Left hindlimb (tissue), 1 donor: Measurements from ENCODE around the gene SMAD3.

ENCODE experiments used
- DNase-seq: peaks from one replicate; pipeline ENCODE4 v3.0.0-alpha.2; 2018

Gene SMAD3

DNA sequence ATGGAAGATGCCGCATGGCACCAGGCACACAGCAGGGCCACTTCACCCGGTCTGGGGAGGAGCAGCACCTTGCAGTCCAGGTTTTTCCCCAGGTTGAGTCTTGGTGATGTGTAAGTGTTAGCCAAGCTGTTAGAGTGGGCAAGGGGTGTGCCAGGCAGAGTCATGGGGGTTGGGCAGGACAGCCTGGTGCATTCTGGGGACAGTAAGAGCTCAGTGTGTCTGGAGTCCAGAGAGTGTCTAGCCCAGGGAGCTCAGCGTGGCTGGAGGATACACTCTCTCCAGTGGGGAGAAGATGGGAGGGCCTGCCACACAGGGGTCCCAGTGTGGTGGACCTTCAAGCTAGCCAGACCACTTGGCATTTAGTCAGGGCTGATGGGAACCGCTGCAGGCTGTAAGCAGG lies 101.7 kb downstream of the SMAD3 start:
- peak; percentile 30 for DNase-seq

DNA sequence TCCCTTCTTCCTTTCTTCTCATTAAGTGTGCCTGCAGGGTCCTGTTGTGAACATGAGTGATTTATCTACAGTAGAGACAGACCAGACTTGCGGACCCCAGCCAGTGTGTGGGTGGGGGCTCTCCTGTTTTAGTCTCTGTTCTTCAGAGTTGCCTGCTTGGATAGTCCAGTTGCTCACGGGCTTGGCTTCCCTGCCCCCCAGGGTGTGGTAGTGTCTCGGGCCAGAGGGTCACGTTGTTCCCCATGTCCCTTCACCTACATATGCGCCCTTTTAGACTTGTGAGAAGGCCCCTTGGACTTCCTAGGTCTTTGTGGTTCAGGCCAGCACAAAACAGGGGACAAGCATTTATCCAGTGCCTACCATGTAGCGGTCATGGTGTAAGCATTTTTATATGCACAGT lies 103.3 kb downstream of the SMAD3 start:
- no peak for DNase-seq

DNA sequence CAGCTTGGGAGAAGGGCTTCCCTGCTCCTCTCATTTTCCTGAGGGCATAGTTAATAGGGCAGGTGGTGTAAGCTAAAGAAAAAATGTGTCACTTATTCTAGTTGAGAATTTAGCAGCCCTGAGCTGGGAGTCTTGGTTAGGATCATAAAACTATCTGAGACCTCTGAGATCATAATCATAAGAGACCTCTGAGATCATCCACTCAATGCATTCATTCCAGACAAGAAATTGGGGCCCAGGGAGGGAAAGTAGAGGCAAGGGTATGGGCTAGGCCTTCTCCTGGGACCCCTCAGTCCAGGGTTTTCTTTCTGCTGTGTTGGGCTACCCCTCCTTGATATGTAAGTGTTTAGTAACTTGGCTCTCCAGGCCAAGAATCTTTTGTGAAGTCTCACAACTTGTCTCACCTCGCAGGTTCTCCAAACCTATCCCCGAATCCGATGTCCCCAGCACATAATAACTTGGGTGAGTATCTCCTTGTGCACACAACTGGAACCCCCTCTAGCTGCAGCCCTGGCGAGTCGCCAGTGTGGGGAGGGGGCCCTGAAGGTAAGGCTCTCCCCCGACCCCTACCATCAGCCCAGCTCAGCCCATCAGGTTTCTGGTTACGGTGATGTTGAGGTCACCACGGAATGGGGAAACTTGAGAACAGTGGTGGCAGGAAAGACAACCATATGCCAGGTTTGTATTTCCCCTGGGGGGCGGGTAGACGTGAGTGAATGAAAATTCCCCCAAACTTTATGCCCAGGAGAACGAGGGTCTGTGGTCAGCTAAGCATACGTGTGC lies 104.9 kb downstream of the SMAD3 start:
- peak; percentile 31 for DNase-seq

DNA sequence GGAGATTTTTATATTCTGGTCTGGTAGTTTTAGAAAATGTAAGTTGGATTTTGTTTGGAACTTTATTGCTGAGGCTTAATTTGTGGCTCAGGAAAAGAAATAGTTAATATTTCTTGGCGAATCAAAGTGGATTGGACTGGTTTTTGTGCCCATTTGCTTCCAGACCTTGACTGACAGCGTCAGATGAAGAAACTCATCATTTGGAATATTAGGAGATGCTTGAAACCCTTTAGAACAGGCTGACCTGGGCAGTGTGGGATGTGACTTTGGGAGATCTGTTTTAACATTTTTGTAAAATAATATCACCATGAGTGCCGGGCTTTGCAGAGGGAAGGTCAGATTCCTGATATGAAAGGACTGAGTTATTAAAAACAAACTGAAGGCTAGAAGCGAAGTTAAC lies 106.1 kb downstream of the SMAD3 start:
- DNase-seq, result no peak

DNA sequence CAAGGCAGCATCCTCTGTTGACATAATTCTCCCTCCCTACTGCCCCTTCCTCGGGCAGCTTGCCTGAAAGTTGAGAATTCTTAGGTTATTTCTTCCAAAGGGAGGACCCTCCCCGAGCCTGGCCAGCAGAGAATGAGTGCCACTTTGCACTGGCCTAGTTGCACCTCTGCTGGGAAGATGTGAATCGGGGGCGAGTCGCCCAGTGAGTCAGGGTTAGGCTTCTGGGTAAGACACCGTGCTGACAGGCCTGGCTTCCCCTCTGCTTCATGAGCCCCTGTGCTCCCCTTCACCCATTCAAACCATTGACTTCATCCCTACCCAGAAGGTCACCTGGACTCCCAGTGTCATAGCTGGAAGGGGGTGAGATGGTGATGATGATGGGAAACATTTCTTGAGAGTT lies 106.8 kb downstream of the SMAD3 start:
- no peak for DNase-seq

DNA sequence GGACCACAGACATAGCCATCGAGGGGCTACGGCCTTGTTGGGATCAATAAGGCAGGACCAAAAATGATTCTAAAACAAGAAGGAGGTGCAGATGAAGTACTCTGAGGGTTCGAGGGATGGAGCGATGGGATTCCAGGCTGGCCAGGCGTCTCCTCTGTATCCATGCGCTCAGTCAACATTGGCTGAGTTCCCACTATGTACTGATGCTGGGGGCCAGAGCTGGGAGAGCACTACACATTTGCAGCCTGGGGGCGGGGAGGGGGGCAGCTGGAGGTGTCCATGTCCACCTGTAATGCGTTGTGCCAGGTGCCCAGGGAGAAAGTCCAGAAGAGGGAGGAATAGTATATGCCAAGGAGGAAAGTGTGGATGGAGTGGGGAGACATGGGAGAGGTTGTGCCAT lies 107.6 kb downstream of the SMAD3 start:
- no peak for DNase-seq

DNA sequence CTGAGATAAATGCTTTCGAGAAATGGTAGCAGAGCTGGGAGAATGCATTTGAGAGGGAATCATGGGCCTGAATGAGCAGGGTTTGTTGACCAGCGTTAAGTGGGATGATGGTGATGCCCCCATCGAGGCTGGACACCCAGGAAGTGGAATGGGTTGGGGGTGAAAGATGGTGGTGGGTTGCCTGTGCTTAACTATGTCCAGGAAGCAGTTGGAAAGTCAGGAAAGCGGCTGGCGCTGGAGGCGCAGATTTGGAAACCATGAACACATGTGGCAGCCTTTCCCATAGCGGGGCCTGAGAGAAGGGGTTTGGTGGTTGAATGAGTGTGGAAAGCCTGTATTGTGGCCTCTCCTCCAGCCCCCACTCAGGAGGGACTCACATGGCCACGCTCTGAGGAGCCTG lies 108.4 kb downstream of the SMAD3 start:
- no peak for DNase-seq

DNA sequence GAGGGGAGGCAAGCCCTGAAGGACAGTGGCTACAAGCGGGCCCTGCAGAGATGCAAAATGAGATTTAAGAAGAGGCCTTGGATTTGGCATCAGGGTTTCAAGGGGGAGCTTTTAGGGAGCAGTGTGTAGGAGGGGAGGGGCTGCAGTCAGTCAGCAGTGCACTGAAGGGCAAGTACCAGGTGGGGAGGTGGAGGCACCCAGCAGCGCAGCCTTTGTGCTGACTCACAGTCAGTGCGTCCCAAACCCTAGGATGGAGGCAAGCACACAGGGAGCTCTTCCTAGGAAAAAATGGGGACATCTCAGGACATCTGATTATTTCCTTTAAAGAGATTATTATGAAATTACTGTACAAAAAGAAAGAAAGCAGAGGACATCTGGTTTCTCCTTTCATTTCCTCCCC lies 109.0 kb downstream of the SMAD3 start:
- DNase-seq, result peak; percentile 24

DNA sequence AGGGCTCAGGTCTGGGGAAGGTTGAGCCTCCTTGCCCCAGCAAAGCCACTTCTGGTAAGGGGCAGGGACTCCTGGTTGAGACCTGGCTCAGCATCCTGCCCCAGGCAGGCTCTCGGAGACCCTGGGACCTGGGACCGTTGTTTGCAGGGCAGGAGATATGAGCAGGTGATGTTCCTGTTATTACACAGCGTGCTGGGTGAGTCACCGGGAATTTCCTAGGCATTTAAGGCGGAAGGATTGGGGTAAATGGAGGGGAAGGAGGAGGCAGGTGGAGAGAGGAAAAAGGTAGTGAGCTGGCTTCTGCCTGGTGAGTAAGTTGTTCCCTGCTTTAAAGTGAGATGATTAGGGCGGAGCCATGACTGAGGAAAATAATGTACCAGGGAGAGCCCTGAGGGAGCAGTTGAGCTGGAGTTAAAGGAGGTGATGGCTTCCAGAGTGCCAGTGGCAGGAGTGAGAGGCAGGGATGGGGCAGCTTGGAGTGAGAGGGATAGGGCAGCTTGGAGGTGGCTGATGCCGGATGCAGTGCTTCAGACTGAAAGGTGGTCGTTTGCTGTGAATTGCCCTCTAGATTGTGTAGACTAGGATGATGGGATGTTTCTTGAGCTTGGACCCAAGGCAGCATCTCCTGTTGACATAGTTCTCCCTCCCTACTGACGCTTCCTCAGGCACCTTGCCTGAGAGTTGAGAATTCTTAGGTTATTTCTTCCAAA lies 109.6 kb downstream of the SMAD3 start:
- peak; percentile 26 for DNase-seq

DNA sequence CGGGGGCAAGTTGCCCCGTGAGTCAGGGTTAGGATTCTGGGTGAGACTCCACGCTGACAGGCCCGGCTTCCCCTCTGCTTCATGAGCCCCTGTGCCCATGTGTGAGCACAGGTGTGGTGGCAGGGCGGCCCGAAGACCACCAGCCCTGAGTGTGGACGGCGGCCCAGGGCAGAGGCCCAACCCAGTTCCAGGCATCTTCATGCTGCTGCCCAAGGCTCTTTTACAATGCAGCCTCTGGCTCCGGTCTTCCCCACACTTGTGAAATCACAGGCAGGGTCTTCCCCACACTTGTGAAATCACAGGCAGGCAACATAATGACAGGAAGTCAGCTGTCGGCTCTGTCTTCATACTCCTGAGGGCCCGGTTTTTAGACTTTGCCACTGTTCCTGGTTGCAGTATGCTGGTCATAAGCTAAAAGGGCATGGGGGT lies 110.3 kb downstream of the SMAD3 start:
- peak; percentile 34 for DNase-seq

DNA sequence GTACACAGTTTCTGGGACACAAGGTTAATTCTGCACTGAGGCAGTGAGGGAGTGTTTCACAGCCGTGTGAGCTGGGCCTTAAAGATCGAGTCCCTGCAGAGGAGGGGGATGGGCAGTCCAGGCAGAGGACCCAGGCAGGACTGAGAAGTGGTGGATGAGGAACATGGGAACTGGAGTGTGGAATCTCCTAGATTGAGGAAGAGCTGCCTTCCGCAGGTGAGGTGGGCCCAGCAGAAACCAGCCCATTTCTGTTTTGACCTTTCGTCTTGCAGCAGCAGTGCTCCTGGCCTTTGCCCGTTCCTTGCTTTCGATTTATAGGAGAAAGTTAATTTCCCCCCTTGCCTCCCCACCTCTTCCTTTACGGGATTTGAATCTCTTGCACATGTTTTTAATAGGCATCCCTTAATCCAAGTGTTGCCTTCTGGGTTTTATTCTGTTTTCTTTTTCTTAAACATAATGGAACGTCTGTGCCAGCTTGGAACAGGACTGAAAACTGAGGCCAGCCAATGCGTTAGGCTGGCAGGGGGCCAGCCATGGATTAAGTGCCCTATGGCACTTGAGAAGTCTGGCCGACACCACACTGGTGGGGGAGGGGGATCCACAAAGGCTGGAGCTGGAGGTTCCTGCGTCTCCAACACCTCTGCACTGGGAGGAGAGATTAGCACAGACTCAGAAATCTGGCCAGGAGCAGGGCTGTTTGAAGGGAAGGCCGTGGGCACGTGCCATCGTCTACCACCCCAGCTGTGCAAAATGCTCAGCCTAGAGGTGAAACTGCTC lies 111.0 kb downstream of the SMAD3 start:
- peak; percentile 64 for DNase-seq

DNA sequence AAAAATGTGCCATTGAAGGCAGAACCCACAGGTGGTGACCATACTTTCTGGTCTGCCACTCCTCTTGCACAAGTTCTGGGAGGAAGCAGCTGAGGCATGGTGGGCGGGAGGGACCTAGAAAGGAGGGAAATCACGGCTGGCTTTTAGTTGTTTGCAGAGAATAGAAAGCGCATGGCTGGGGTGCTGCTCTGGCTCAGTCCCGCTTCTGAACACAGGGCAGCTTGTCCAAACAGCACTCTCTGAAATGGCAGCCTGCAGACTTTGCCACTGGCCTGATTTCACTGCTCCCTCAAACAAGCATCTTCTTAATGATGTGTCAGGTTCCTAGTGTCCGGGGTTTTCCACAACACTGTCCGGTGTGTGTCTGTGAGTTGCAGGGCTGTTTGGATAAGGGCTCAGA lies 112.3 kb downstream of the SMAD3 start:
- peak; percentile 33 for DNase-seq

DNA sequence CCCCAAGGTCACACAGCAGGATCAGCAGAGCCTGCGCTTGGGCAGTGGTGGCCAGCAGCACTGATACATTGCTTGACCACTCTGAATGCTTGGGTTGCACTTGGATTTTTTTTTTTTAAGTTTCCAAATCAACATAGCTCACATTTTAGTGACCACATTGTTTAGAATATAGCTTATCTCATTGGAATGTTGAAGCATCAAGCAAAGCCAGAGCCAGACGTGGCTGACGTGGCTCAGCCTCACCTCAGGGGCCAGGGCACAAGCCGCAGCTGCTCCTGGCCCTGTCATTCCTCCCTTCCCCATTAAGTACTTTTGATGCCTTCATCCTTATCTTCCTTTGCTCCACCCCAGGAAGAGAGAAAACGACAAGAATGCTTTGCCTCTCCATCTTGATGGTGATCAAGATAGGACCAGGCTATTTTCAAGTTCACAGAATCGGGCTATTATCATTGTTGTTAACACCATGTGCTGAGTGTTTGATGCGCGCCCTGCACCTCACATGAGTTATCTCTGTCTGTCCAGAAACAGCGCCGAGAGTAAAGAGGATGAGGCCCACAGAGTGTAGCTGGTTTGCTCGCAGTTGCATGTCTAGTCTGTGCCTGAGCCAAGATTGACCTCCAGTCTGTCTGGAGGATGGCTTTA lies 113.3 kb downstream of the SMAD3 start:
- DNase-seq, result peak; percentile 38

DNA sequence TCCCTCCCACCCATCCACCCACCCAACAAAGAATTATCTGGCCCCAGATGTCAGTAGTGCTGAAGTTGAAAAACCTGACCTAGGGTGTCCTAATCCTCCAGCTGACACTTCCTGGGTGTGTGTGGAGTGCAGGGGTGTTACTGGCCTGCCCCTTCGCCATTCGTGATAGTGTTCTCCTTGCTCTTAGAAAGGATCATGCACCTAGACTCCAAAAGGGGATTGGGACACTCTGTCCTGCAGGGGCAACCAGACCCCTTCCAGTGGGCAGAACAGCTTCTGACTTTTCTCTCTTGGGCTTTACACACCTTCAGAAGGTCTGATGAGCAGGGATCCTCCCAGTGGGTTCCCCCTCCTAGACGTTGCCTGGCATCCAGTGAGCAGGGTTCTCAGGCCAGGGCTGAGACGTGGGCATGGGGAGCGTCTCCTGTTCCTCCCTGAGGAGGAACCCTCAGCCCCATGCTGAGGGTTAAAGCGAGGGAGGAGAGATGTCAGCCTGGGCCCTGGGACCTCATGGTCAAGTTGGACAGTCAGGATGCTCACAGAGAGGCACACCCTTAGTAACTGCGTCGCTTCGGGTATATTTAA lies 114.1 kb downstream of the SMAD3 start:
- DNase-seq, result no peak

DNA sequence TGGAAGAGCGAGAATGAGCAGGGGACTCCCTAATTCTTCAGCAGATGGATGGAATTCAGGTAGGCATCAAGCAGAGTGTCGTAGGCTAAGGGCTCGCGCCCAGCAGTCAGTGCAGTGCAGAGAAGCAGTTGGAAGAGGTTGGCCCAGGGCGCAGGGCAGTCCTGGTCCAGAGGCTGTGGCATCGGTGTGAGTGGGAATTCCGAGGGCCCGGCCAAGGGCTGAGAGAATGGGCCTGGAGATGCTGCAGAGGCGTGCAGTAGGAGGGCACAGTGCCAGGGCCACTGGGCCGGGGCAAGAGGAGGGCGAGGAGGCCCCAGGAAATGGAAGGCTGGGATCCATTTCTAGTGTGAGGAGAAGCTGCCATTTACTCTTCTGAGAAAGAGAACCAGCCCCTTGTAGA lies 114.6 kb downstream of the SMAD3 start:
- DNase-seq, result no peak

DNA sequence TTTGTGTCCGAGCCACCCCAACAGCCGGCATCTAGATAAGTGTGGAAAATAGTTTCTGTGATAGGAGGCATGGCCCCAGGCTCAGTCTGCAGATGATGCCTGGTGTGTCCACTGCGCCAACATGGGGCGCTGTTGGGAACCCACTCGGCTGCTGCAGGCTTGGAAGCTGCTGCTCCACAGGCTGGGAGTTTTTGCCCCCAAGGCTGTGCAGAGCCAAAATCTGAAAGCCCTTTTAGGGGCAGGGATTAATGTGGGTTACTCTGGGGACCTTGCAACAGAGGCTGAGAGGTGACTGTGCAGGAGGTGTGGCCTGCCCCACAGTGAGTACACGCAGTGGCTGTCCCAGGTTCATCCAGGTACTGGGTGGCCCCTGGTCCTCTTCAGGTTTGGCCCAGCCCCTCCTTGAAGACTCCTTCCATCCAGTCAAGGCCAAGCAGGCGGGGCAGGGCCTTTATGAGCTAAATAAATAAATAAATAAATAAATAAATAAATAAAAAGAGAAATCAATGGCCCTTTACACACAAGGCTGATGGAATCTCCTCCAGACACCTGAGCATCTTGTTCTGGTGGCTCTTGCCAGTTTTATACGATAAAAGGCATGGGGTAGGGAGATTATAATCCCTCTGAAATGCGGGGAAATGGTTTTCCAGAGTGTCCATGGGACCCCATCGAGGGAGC lies 115.3 kb downstream of the SMAD3 start:
- DNase-seq, result peak; percentile 22

DNA sequence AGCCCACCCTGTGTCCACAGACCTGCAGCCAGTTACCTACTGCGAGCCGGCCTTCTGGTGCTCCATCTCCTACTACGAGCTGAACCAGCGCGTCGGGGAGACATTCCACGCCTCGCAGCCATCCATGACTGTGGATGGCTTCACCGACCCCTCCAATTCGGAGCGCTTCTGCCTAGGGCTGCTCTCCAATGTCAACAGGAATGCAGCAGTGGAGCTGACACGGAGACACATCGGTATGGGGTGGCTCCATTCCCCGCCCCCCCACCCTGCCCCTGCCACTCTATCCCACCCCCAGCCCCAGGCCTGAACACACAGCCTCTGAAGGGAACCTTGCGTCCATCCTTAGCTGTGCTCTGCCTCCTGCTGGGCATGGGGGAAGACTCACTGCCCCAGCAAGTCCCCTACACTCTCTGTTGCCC lies 115.8 kb downstream of the SMAD3 start:
- DNase-seq, result no peak

DNA sequence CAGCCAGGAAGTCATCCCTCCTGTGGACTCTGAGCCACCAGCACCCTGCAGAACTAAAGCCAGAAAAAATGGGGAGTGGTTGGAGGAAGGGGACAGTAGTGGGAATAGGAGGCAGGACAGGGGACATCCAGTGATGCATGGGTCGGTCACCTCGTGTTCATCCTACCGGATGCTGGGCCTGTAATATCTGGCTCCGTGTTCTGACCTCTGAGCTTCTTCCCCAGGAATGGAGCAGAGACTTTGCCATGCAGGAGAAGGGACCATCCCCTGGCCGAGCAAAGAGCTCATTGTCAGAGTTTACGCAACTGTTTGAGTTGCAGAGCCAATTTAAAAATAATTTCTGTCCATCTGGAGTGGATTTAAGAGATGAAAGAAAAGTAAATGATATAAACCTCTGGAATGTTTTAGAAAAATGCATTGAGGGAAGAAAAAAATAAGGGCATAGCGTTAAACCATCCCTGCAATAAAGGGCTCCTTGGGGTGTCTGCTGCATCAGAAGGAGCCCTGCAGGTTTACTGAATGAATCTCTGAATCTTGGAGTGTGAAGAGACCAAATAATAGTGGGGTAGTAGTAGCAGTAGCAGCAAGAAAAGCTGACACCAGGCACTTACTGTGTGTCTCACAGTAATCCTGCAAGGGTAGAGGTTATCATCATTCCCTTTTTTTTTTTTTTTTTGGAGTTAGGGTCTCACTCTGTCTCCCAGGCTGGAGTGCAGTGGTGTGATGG lies 118.2 kb downstream of the SMAD3 start:
- DNase-seq, result no peak

DNA sequence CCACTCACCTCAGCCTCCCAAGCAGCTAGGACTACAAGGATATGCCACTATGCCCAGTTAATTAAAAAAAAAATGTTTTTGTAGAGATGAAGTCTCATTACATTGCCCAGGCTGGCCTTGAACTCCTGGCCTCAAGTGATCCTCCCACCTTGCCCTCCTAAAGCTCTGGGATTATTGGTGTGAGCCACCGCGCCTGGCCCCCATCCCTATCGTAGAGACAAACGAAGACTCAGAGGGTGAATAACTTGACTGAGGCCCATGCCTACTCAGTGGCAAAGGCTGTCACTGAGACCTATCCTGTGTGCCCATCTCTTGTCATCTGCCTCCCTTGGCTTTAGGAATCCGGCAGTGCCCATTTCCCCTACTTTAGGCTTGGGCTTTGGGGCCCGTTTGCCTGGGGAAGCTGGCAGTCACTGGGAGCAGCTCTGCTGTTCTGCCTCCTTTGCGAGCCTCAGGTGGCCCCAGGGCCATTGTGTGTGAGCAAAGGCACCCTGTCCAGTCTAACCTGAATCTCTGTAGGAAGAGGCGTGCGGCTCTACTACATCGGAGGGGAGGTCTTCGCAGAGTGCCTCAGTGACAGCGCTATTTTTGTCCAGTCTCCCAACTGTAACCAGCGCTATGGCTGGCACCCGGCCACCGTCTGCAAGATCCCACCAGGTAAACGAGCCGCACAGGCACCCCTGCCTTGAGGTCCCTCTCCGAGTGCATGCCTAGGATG lies 119.0 kb downstream of the SMAD3 start:
- DNase-seq, result no peak

DNA sequence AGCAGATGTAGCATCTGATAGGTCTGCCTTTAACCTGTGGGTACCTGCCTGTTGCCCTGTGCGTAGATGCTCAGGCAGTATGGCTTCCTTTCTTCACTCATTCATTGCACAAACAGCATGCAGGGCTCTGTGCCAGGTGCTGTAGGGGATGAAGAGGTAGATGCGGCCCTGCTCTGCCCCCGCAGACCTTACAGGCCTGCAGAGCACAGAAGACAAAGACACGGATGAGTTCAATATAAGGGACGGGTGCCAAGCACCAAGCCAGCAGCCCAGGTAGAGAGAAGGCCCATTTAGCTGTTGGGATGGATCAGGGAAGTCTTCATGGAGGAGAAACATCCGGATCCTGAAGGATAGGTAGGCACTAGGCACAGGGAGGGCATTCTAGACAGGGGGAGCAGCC lies 119.6 kb downstream of the SMAD3 start:
- DNase-seq, result no peak
